ENCODE results near the gene AURKAIP1.
A peak's percentile ranks its signal among the peaks of the same experiment; 100 is the strongest.
"Not testable (repeated sequence)": the region's sequence is repeated elsewhere in the genome, so short reads cannot be mapped to it uniquely, and the experiment has no call there.

The AURKAIP1 gene

DNA sequence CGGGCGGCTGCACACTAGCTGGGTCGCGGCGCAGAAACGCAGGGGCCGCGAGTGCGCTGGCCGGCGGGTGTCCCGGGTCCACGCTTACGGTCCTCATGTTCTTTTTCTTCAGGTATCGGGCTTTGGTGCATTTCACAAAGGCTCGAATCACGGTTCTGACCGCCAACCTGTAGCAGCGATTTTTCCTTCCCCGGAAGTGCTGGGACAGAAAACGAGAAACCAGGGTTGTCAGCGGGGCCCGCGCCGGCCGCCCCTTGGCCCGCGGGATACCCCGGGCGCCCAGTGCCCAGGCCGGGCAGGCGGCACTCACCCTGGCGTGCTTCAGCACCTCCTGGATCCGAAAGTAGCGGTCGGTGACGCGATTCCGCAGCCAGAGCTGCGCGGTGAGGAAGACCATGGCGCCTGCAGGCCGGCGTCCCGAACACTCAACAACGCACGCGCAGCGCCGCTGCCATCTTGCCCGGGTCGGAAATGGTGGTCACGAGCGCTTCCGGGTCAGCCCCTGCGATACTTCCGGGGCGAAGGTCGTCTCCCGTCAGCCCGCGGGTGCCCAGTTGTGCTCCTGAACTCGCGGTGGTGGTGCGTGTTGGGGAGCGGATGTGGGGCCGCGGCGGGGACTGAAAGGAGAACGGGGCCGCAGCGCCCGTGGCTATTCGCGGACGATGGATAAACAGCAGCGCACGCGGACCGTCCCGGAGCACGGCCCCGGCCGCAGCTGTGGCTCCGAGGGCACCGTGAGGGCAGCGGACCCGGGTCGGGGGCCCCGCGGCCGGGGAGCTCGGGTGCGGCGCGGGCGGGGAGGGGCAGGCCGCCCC, 32.0 kb upstream of the AURKAIP1 start, which contains the start of gene MRPL20:
Gene MRPL20 (minus strand): TSS at position 473 of the 815 bp plus-strand sequence. CDS start 76 bp downstream, at position 397.
- peak; percentile 84 for DNase-seq (ENCODE audit: low spot score)

DNA sequence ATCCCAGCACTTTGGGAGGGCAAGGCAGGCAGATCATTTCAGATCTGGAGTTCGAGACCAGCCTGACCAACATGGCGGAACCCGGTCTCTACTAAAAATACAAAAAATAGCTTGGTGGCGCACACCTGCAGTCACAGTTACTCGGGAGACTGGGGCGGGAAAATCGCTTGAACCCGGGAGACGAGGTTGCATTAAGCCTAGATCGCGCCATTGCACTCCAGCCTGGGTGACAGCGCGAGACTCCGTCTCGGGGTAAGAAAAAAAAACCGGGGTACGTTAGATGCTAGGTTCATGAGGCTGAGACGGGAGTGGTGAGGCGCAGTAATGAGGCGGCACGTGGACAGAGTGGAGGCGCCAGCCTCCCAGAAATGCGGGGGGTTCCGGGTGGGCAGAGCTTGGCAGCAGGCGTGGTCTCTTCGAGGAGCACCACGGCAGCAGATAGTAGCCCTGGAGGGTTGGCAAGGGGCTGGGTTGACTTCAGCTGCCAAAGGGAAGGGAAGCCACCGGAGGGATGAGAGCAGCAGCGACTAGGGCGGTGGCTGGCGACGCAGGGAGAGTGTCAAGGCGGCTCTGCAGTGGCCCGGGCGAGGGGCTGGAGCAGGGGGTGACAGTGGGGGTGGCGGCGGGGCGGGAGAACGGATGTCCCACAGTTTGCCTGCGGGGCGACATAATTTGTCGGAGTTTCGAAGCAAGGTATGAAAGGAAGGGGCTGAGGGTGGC, 31.3 kb upstream of the AURKAIP1 start:
- DNase-seq (ENCODE audit: low spot score): no peak

- DNase-seq (ENCODE audit: low spot score): no peak
These were observed 28.6 kb upstream of the AURKAIP1 start for GRCh38 chr1:1403653-1404052.

DNA sequence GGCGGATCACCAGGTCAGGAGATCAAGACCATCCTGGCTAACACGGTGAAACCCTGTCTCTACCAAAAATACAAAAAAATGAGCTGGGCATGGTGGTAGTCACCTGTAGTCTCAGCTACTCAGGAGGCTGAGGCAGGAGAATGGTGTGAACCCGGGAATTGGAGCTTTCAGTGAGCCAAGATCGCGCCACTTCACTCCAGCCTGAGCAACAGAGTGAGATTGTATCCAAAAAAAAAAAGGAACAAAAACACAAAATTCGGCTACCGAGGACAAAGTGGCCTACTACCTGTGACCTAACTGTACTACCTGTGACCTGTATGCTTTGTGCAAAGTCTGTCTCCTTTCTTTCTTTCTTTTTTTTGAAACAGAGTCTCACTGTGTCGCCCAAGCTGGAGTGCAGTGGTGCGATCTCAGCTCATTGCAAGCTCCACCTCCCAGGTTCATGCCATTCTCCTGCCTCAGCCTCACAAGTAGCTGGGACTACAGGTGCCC, 27.9 kb upstream of the AURKAIP1 start:
- DNase-seq (ENCODE audit: low spot score): not testable (repeated sequence)

DNA sequence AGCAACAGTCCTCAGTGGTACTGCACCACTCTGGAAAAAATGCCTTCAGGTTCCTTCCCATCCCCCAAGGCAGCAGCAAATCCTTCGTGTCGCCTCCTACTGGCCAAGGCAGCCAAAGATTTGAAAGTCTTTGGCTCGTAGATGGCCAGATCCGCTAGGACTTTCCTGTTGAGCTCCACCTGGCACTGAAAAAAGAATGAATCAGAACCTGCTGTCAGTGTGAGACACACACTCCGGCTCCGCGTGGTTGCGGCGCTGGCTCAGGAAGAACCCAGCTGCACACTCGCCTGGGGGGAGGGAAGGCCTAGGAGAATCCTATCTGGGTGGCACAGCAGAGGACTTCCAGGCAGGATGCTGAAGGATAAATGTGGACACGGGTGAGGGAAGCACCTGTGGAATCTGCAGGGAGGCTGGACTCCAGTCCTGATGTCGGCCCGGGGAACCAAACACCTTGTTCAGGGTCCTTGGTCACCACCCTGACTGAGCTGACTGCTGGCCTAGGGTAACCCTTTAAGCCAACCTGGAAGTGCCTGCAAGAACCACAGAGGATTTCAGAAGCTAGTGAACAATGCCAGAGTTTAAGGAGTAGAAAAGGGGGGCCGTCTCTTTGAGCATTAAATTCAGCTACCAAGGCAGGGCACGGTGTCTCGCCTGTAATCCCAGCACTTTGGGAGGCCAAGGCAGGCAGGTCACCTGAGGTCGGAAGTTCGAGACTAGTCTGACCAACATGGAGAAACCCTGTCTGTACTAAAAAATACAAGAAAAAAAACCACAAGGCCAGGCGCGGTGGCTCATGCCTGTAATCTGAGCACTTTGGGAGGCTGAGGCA, 27.3 kb upstream of the AURKAIP1 start:
- DNase-seq (ENCODE audit: low spot score): peak; percentile 29

GRCh38 chr1:1401457-1402010, 26.5 kb upstream of the AURKAIP1 start:
- no peak for DNase-seq (ENCODE audit: low spot score)

GRCh38 chr1:1400576-1401456, 25.8 kb upstream of the AURKAIP1 start:
- no peak for DNase-seq (ENCODE audit: low spot score)

GRCh38 chr1:1399872-1400575, 25.0 kb upstream of the AURKAIP1 start:
- DNase-seq (ENCODE audit: low spot score): no peak

- peak; percentile 95 for DNase-seq (ENCODE audit: low spot score)
These were observed 24.3 kb upstream of the AURKAIP1 start, which contains the start of gene CCNL2 for GRCh38 chr1:1399187-1399871. CCNL2 (minus strand) TSS chr1:1399335; CDS start chr1:1399306, 29 bp downstream.

DNA sequence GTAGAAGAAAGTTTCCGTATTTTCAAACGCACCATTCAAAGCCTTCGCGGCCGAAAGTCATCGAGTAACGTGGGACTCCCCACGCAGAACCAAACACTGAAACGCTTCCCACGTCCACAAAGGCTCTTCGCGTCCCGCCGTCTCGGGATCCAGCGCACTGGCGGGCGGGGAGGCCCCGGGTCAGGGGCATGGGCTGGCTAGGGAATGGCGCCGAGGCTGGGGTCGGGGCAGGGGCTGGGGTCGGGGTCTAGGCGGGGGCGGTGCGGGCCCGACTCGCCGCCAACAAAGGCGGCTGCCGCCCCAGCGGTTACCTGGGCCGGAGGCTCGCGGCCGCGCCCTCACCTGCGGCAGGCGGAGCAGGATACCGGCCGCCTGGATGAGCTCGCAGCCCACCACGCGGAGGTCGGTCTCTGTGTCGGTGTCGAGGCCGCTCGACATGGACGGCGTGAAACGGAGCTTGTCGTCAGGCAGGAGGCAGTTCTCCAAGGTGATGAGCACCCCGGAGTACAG, 23.7 kb upstream of the AURKAIP1 start:
- no peak for DNase-seq (ENCODE audit: low spot score)

DNA sequence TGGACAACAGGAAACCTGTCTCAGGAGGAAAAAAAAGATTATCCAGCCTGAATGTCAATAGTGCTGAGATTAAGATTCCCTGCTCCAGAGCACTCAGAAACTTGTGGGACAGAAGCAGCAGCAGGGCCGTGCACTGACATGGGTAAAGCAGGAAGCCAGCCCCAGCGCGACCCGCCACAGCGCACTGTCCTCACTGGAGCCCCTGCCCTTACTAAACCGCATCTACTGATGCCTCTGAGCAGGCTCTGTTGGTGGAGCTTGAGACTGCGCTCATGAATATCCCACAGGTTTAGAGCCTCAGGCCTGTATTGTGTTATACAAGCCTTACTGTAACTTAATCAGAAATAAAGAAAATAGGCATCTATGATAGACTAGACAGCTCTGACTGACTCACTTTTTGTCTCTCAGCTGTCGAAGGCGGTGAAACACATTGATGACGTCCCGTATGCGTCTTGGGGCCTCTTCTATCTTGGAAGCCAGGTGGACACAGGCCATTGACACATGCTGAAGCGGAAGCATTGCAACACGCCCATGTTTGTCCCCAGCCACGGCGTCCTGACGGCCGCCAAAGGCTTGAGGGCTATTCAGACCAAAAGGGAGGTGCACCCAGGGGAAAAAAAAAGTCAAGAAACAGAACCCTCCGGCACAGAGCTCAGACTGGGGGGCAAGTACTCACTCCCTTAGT, 23.0 kb upstream of the AURKAIP1 start:
- DNase-seq (ENCODE audit: low spot score): no peak

DNA sequence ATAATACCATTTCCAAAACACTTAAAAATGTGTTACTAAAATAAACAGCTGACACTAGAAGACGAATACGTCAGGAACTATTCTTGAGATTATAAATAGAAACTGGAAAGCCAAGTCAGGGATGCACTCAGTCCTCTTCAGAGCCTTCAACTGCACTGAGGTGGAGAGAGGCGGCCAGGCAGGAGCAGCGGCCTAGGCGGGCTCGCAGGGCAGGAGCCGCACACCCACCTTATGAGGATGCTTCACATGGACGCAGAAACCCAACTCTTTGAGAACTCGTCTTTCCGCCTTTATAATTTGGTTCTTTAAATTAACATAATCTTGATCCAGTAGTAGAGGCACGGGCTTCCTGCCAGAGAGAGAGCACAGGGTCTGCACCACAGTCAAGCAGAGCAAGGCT, 20.2 kb upstream of the AURKAIP1 start:
- no peak for DNase-seq (ENCODE audit: low spot score)

GRCh38 chr1:1394116-1394515, 19.1 kb upstream of the AURKAIP1 start:
- no peak for DNase-seq (ENCODE audit: low spot score)

DNA sequence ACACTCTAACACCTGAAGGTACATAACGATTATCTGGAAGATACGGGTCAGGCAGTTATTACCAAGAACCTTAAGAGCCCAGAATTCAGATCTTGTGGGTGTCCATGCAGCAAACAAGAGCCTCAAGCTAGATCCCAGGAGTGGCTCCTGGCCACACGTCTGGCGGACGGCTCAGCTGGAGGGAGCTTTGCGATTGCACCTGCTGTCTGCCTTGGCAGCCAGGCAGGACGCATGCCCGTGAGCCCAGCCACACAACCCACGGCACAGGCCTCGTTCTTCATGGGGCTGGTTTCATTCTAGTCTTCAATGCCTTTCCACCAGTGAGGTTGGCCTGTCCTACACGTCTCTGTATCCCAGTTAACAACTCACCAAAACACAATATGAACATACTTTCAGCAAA, 18.4 kb upstream of the AURKAIP1 start:
- no peak for DNase-seq (ENCODE audit: low spot score)

- DNase-seq (ENCODE audit: low spot score): no peak
These were observed 18.0 kb upstream of the AURKAIP1 start for GRCh38 chr1:1393014-1393413.

GRCh38 chr1:1391225-1391624, 16.2 kb upstream of the AURKAIP1 start:
- DNase-seq (ENCODE audit: low spot score): no peak

DNA sequence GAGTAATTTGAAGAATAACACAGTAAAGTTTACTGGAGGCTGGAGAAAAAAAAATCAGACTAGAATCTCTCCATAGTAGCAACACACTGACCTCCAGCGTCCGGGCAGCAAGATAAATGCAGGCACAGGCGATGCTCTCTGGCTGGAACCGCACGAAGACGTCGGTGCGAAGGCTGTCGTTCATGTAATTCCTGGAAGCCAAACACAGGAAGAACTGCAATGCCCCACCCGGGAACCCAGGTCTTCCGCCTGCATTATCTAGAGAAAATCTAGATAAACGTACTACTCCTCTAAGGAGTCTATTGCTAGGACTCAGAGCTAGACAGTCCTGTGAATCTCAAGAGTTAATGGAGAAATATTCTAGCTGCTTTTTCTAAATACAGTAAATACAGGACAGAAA, 15.7 kb upstream of the AURKAIP1 start:
- no peak for DNase-seq (ENCODE audit: low spot score)

- no peak for DNase-seq (ENCODE audit: low spot score)
These were observed 13.1 kb upstream of the AURKAIP1 start for GRCh38 chr1:1388078-1388472.
